SH-SY5Y (cell line): ENCODE data around the gene DMD.

Experiments
- GATA2 ChIP-seq: IDR thresholded peaks from 2 replicates; pipeline ENCODE4 v1.6.1; 2011; ENCODE audit warnings: mild to moderate bottlenecking, low read depth, low read length
- GATA3 ChIP-seq: IDR thresholded peaks from 2 replicates; pipeline ENCODE4 v1.6.1; 2011; ENCODE audit warnings: low read depth, mild to moderate bottlenecking, low read length, moderate library complexity

DNA sequence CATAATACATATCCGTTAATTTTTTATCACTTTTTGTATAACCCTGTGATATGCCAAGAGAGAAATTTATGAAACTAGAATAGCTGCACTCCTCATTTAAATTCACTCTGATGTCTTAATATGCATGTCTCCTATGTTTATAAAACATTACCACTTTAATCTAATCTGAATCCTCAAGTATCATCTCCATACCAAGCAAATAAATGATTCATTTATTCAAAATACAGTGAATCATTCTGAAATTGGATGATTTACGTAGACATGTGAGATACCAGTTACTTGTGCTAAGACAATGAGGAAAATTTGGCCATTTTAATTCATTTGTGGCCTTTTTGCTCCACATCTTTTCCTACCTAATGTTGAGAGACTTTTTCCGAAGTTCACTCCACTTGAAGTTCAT is 1704.4 kb downstream of the DMD start:
- TF ChIP-seq GATA3 = no peak
- no peak for TF ChIP-seq GATA2
